GM12878 (cell line): ENCODE data around the gene NMUR1. TPM values are rescaled to one million over a fixed set of nuclear protein-coding genes. Genes with fewer than 3 reads are reported as not detected.

ENCODE experiments used
- CHD4 ChIP-seq: fragments of 200-600 bp; sonication (generic); IDR thresholded peaks from 2 replicates; pipeline ENCODE4 v1.6.1; 2016; ENCODE audit warnings: mild to moderate bottlenecking
- KLF5 ChIP-seq: fragments of 450-650 bp; IDR thresholded peaks from 2 replicates; pipeline ENCODE4 v1.6.1; 2014; ENCODE audit warnings: mild to moderate bottlenecking; ENCODE audit not compliant: partially characterized antibody
- MTA3 ChIP-seq: IDR thresholded peaks from 2 replicates; pipeline ENCODE4 v1.6.1; 2012; ENCODE audit warnings: low read length, inconsistent platforms, borderline replicate concordance
- MXI1 ChIP-seq: fragments of 150-350 bp; IDR thresholded peaks from 2 replicates; pipeline ENCODE4 v1.6.1; 2011; ENCODE audit warnings: low read depth, mild to moderate bottlenecking, inconsistent platforms, low read length, improper control_type of control experiment
- NFYA ChIP-seq: IDR thresholded peaks from 2 replicates; pipeline ENCODE4 v1.6.1; 2011; ENCODE audit warnings: low read depth, mild to moderate bottlenecking, low read length, improper control_type of control experiment, borderline replicate concordance
- NR2C1 ChIP-seq: fragments of 450-650 bp; IDR thresholded peaks from 2 replicates; pipeline ENCODE4 v1.6.1; 2017; ENCODE audit warnings: antibody characterized with exemption, mild to moderate bottlenecking, moderate library complexity
- NR2F1 ChIP-seq: fragments of 450-650 bp; conservative IDR thresholded peaks from 2 replicates; pipeline ENCODE4 v1.6.1; 2017; ENCODE audit warnings: mild to moderate bottlenecking
- RBBP5 ChIP-seq: fragments of 200-600 bp; sonication (generic); conservative IDR thresholded peaks from 2 replicates; pipeline ENCODE4 v1.6.1; 2016
- SREBF1 ChIP-seq: IDR thresholded peaks from 2 replicates; pipeline ENCODE4 v1.6.1; 2012; ENCODE audit warnings: mild to moderate bottlenecking, low read length
- SRF ChIP-seq, 2 experiments: IDR thresholded peaks; 2 replicates each; pipeline ENCODE4 v1.6.1; 2011; ENCODE audit warnings: low read depth in 2 of 2, low read length in 2 of 2, mild to moderate bottlenecking in 1 of 2, moderate library complexity in 1 of 2
- STAT1 ChIP-seq: fragments of 450-650 bp; conservative IDR thresholded peaks from 2 replicates; pipeline ENCODE4 v1.6.1; 2014; ENCODE audit warnings: antibody characterized with exemption, mild to moderate bottlenecking
- TBL1XR1 ChIP-seq: IDR thresholded peaks from 2 replicates; pipeline ENCODE4 v1.6.1; 2012; ENCODE audit warnings: low read depth, low read length, improper control_type of control experiment
- TCF12 ChIP-seq: IDR thresholded peaks from 2 replicates; pipeline ENCODE4 v1.6.1; 2011; ENCODE audit warnings: low read depth, mild to moderate bottlenecking, low read length
- ZNF207 ChIP-seq: fragments of 450-650 bp; IDR thresholded peaks from 2 replicates; pipeline ENCODE4 v1.6.1; 2014; ENCODE audit warnings: antibody characterized with exemption, mild to moderate bottlenecking, borderline replicate concordance
- ZNF217 ChIP-seq: fragments of 450-650 bp; IDR thresholded peaks from 2 replicates; pipeline ENCODE4 v1.6.1; 2017; ENCODE audit warnings: antibody characterized with exemption, mild to moderate bottlenecking
- ZSCAN29 ChIP-seq: fragments of 450-650 bp; IDR thresholded peaks from 2 replicates; pipeline ENCODE4 v1.6.1; 2017; ENCODE audit warnings: mild to moderate bottlenecking, moderate library complexity
- polyA plus RNA-seq, 11 experiments: library from polyadenylated mRNA; depleted of rRNA in 4 of 11; unstranded in 6 of 11; stranded (reverse) in 5 of 11; fragments of >200 nt; fragmentation: Nextera tagmentation in 4 of 11; fragmentation: Illumina TruSeq in 1 of 11; extraction: Ambion mirVana in 4 of 11; extraction: Trizol in 1 of 11; gene quantifications; 1 replicate in 1 of 11; 2 replicates in 10 of 11; pipeline versions ENCODE4 v1.2.1 to v1.2.3, GENCODE V29; 2011 to 2016; ENCODE audit warnings: inconsistent platforms in 2 of 11, missing spikeins in 2 of 11, low read depth in 1 of 11
- total RNA-seq, 4 experiments: library from RNA; depleted of rRNA in 3 of 4; stranded (reverse); fragments of >200 nt in 3 of 4; fragmentation: Illumina TruSeq in 1 of 4; extraction: Trizol in 1 of 4; gene quantifications; 2 replicates each; pipeline versions ENCODE4 v1.2.1 to v1.2.3, GENCODE V29; 2013 to 2021
- TF ChIP-seq, protein P1 (sequence below): fragments of 450-650 bp; conservative IDR thresholded peaks from 2 replicates; pipeline ENCODE4 v1.6.1; 2017; ENCODE audit warnings: mild to moderate bottlenecking, moderate library complexity
- TF ChIP-seq, protein P2 (sequence below): fragments of 450-650 bp; formaldehyde crosslinking; IDR thresholded peaks from 2 replicates; pipeline ENCODE4 v1.4.0; 2020; ENCODE audit warnings: mild to moderate bottlenecking, moderate library complexity
- TF ChIP-seq, protein P3 (sequence below): IDR thresholded peaks from 2 replicates; pipeline ENCODE4 v1.6.1; 2011; ENCODE audit warnings: mild to moderate bottlenecking, low read depth, low read length, moderate library complexity; ENCODE audit not compliant: insufficient replicate concordance
- TF ChIP-seq, protein P4 (sequence below): fragments of 450-650 bp; IDR thresholded peaks from 2 replicates; pipeline ENCODE4 v1.6.1; 2018; ENCODE audit warnings: borderline replicate concordance, mild to moderate bottlenecking; ENCODE audit not compliant: partially characterized antibody

Gene NMUR1
- total and polyA plus RNA-seq, 10 of the 15 experiments (the other 5 are each of a cell fraction or from before 2014, with no cell fraction given) = under 0.01 to 0.08 (median 0.02) TPM; not detected in 5

- TF ChIP-seq KLF5 = peak; percentile 40
- peak; percentile 53; the same call in 1 of the 2 replicates for TF ChIP-seq ZNF207
- no peak for TF ChIP-seq TBL1XR1
- TF ChIP-seq, protein P1, sequence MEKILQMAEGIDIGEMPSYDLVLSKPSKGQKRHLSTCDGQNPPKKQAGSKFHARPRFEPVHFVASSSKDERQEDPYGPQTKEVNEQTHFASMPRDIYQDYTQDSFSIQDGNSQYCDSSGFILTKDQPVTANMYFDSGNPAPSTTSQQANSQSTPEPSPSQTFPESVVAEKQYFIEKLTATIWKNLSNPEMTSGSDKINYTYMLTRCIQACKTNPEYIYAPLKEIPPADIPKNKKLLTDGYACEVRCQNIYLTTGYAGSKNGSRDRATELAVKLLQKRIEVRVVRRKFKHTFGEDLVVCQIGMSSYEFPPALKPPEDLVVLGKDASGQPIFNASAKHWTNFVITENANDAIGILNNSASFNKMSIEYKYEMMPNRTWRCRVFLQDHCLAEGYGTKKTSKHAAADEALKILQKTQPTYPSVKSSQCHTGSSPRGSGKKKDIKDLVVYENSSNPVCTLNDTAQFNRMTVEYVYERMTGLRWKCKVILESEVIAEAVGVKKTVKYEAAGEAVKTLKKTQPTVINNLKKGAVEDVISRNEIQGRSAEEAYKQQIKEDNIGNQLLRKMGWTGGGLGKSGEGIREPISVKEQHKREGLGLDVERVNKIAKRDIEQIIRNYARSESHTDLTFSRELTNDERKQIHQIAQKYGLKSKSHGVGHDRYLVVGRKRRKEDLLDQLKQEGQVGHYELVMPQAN = peak; percentile 50; the same call in 1 of the 2 replicates
- TF ChIP-seq TCF12 = no peak
- 0 out of 2 replicates have a peak, but pooled peaks have one; percentile 25 for TF ChIP-seq NR2F1
- TF ChIP-seq, protein P2, sequence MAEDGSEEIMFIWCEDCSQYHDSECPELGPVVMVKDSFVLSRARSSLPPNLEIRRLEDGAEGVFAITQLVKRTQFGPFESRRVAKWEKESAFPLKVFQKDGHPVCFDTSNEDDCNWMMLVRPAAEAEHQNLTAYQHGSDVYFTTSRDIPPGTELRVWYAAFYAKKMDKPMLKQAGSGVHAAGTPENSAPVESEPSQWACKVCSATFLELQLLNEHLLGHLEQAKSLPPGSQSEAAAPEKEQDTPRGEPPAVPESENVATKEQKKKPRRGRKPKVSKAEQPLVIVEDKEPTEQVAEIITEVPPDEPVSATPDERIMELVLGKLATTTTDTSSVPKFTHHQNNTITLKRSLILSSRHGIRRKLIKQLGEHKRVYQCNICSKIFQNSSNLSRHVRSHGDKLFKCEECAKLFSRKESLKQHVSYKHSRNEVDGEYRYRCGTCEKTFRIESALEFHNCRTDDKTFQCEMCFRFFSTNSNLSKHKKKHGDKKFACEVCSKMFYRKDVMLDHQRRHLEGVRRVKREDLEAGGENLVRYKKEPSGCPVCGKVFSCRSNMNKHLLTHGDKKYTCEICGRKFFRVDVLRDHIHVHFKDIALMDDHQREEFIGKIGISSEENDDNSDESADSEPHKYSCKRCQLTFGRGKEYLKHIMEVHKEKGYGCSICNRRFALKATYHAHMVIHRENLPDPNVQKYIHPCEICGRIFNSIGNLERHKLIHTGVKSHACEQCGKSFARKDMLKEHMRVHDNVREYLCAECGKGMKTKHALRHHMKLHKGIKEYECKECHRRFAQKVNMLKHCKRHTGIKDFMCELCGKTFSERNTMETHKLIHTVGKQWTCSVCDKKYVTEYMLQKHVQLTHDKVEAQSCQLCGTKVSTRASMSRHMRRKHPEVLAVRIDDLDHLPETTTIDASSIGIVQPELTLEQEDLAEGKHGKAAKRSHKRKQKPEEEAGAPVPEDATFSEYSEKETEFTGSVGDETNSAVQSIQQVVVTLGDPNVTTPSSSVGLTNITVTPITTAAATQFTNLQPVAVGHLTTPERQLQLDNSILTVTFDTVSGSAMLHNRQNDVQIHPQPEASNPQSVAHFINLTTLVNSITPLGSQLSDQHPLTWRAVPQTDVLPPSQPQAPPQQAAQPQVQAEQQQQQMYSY (CRISPR knock-in tag) = no peak
- peak; percentile 65; the same call in 1 of the 2 replicates for TF ChIP-seq ZNF217
- no peak for TF ChIP-seq RBBP5
- TF ChIP-seq NFYA = no peak
- 0 out of 2 replicates have a peak, but pooled peaks have one; percentile 29 for TF ChIP-seq MXI1
- TF ChIP-seq NR2C1 = no peak
- 0 out of 2 replicates have a peak, but pooled peaks have one; percentile 32 for TF ChIP-seq STAT1
- TF ChIP-seq CHD4 = no peak
- no peak for TF ChIP-seq SRF (IDR thresholded peaks at IDR 0.05; ENCODE audit: low read depth in 2 of 2, low read length in 2 of 2)
- no peak for TF ChIP-seq MTA3
- TF ChIP-seq, protein P3, sequence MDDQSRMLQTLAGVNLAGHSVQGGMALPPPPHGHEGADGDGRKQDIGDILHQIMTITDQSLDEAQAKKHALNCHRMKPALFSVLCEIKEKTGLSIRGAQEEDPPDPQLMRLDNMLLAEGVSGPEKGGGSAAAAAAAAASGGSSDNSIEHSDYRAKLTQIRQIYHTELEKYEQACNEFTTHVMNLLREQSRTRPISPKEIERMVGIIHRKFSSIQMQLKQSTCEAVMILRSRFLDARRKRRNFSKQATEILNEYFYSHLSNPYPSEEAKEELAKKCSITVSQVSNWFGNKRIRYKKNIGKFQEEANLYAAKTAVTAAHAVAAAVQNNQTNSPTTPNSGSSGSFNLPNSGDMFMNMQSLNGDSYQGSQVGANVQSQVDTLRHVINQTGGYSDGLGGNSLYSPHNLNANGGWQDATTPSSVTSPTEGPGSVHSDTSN = peak; percentile 70
- TF ChIP-seq, protein P4, sequence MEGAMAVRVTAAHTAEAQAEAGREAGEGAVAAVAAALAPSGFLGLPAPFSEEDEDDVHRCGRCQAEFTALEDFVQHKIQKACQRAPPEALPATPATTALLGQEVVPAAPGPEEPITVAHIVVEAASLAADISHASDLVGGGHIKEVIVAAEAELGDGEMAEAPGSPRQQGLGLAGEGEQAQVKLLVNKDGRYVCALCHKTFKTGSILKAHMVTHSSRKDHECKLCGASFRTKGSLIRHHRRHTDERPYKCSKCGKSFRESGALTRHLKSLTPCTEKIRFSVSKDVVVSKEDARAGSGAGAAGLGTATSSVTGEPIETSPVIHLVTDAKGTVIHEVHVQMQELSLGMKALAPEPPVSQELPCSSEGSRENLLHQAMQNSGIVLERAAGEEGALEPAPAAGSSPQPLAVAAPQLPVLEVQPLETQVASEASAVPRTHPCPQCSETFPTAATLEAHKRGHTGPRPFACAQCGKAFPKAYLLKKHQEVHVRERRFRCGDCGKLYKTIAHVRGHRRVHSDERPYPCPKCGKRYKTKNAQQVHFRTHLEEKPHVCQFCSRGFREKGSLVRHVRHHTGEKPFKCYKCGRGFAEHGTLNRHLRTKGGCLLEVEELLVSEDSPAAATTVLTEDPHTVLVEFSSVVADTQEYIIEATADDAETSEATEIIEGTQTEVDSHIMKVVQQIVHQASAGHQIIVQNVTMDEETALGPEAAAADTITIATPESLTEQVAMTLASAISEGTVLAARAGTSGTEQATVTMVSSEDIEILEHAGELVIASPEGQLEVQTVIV = no peak
- no peak for TF ChIP-seq SREBF1
- no peak for TF ChIP-seq ZSCAN29
Measured at GRCh38 chr2:231530099-231531011, at the start of gene NMUR1 (continued).
